Ishikawa (cell line): ENCODE results near the gene NXT1.

Source experiments
- CEBPB ChIP-seq: IDR thresholded peaks from 2 replicates; pipeline ENCODE4 v1.6.1; 2012
- CREB1 ChIP-seq: IDR thresholded peaks from 2 replicates; pipeline ENCODE4 v1.6.1; 2012; ENCODE audit warnings: low read depth
- EGR1 ChIP-seq: IDR thresholded peaks from 2 replicates; pipeline ENCODE4 v1.6.1; 2012
- EP300 ChIP-seq: IDR thresholded peaks from 2 replicates; pipeline ENCODE4 v1.6.1; 2012; ENCODE audit warnings: borderline replicate concordance
- FOXM1 ChIP-seq: IDR thresholded peaks from 2 replicates; pipeline ENCODE4 v1.6.1; 2012; ENCODE audit warnings: low read depth, borderline replicate concordance
- NFIC ChIP-seq: IDR thresholded peaks from 2 replicates; pipeline ENCODE4 v1.6.1; 2012
- RAD21 ChIP-seq: IDR thresholded peaks from 2 replicates; pipeline ENCODE4 v1.6.1; 2012; ENCODE audit warnings: low read depth
- TAF1 ChIP-seq: IDR thresholded peaks from 2 replicates; pipeline ENCODE4 v1.6.1; 2012; ENCODE audit warnings: low read depth, mild to moderate bottlenecking
- TCF12 ChIP-seq: IDR thresholded peaks from 2 replicates; pipeline ENCODE4 v1.6.1; 2012; ENCODE audit warnings: low read depth
- TEAD4 ChIP-seq: IDR thresholded peaks from 2 replicates; pipeline ENCODE4 v1.6.1; 2012
- YY1 ChIP-seq: IDR thresholded peaks from 2 replicates; pipeline ENCODE4 v1.6.1; 2012; ENCODE audit warnings: low read depth
- ZBTB7A ChIP-seq: IDR thresholded peaks from 2 replicates; pipeline ENCODE4 v1.6.1; 2012; ENCODE audit warnings: low read depth
- TF ChIP-seq, protein P1 (sequence below): IDR thresholded peaks from 2 replicates; pipeline ENCODE4 v1.6.1; 2012
- TF ChIP-seq, protein P2 (sequence below): IDR thresholded peaks from 2 replicates; pipeline ENCODE4 v1.6.1; 2012
- TF ChIP-seq, protein P3 (sequence below): IDR thresholded peaks from 2 replicates; pipeline ENCODE4 v1.6.1; 2012; ENCODE audit warnings: low read depth, mild to moderate bottlenecking

Gene NXT1

DNA sequence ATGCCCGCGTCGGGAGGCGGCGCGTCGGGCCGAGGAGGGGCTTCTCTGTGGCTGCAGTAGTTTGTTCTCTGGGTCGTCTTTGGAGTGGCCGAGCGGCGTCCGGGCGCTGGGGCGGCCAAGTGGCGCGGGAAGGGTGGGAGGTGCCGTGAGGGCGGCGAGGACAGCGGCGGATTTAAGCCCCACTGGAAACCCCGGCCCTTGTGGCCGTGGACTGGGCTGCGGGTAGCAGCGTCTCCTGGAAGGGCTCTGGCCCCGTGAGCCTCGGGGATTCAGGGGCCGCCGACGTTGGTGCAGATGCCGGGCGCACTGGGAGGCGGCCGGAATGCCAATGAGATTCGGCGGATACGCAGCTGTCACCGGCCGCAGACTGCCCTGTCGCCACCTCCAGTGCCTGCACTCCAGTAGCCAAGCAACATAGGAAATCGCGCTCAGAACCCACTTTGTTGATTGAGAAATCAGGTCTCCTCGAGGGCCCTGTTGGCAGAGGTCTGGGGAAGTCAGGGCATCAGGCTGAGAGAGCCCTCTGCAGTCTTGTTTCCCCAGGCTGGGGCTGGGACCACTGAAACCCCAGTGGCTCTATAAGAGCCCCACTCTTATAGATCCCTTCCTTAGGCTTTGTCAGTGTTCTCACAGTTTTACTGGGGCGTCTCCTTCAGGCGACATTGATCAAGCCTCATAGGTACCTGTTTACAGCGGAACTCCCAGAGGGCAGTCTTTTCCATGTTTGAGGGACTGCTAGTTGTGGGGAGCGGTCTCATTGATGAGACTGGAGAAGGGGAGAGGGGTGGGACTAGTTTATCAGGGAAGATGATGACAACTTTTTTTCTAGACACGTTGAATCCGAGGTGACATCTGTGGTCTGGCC is 12.0 kb downstream of the NXT1 start:
- TF ChIP-seq, protein P1, sequence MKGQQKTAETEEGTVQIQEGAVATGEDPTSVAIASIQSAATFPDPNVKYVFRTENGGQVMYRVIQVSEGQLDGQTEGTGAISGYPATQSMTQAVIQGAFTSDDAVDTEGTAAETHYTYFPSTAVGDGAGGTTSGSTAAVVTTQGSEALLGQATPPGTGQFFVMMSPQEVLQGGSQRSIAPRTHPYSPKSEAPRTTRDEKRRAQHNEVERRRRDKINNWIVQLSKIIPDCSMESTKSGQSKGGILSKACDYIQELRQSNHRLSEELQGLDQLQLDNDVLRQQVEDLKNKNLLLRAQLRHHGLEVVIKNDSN, result no peak
- TF ChIP-seq, protein P2, sequence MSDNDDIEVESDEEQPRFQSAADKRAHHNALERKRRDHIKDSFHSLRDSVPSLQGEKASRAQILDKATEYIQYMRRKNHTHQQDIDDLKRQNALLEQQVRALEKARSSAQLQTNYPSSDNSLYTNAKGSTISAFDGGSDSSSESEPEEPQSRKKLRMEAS, result peak; percentile 14; the same call in 1 of the 2 replicates

DNA sequence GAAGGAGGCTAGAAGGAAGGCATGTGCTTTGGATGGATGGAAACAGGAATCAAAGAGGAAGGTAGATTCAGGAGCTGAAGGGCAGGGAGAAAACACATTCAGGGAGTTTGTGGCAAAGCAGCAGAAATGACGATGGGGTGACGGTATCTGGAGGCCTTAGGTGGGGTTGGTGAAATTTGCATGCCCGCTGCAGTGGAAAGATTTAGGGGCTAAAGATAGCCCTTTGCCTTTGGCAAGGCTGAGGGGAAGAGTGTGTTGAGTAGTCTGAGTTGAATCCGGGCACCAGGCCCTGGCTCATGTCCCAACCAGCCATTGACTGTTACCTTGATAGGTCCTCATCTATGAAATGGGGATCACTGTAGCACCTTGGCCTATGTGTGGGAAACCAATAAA is 12.7 kb downstream of the NXT1 start:
- no peak for TF ChIP-seq FOXM1
- TF ChIP-seq TAF1, result no peak
- no peak for TF ChIP-seq ZBTB7A
- no peak for TF ChIP-seq CREB1
- TF ChIP-seq CEBPB, result no peak
- no peak for TF ChIP-seq NFIC
- TF ChIP-seq EGR1, result no peak
- TF ChIP-seq, protein P2, result no peak

DNA sequence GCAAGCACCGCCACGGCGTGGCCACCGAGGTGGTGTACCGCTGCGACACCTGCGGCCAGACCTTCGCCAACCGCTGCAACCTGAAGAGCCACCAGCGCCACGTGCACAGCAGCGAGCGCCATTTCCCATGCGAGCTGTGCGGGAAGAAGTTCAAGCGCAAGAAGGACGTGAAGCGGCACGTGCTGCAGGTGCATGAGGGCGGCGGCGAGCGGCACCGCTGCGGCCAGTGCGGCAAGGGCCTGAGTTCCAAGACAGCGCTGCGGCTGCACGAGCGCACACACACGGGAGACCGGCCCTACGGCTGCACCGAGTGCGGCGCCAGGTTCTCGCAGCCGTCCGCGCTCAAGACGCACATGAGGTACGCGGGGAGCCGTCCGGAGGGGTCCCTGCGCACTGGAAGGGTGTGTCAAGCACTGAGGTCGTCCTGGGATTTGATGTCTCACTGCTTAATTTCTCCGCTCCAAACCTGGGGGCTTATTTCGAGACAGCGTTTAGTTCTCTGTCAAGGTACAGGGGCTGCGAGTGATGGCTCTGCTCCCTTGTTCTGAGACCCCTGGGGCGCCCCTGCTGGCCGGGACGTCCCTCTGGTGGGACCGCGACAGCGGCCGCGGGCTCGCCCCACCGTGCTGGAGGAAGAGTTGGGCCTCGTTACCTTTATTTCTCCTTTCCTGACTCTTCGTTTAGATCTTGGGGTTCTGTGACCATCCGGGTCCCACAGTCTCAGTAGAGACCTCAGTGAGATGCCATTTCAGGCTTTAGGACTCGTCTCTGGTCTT is 15.0 kb downstream of the NXT1 start:
- no peak for TF ChIP-seq EP300
- TF ChIP-seq TEAD4, result no peak
- no peak for TF ChIP-seq CEBPB

DNA sequence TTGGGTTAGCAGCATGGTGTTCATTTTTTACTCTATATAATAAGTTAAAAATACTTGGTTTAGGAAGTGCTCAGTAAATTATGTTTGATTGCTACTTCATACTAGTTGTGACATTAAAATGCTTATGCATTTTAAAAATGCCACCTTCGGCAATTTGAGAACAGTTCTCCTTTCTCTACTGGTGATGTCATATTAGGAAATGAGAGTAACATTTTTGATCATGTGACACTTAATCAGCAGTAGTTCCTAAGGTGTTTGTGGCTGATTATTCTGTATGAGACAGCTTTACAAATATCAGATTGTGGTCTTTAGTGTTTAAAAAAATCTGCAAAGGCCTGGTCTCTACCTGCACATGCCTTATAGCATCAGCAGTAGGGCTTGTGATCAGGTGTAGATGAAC is 15.8 kb downstream of the NXT1 start:
- TF ChIP-seq EGR1, result no peak
- no peak for TF ChIP-seq RAD21
- TF ChIP-seq, protein P3, sequence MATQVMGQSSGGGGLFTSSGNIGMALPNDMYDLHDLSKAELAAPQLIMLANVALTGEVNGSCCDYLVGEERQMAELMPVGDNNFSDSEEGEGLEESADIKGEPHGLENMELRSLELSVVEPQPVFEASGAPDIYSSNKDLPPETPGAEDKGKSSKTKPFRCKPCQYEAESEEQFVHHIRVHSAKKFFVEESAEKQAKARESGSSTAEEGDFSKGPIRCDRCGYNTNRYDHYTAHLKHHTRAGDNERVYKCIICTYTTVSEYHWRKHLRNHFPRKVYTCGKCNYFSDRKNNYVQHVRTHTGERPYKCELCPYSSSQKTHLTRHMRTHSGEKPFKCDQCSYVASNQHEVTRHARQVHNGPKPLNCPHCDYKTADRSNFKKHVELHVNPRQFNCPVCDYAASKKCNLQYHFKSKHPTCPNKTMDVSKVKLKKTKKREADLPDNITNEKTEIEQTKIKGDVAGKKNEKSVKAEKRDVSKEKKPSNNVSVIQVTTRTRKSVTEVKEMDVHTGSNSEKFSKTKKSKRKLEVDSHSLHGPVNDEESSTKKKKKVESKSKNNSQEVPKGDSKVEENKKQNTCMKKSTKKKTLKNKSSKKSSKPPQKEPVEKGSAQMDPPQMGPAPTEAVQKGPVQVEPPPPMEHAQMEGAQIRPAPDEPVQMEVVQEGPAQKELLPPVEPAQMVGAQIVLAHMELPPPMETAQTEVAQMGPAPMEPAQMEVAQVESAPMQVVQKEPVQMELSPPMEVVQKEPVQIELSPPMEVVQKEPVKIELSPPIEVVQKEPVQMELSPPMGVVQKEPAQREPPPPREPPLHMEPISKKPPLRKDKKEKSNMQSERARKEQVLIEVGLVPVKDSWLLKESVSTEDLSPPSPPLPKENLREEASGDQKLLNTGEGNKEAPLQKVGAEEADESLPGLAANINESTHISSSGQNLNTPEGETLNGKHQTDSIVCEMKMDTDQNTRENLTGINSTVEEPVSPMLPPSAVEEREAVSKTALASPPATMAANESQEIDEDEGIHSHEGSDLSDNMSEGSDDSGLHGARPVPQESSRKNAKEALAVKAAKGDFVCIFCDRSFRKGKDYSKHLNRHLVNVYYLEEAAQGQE, result no peak
- no peak for TF ChIP-seq CREB1
- no peak for TF ChIP-seq TEAD4
- TF ChIP-seq EP300, result no peak
- TF ChIP-seq, protein P1, result no peak
- TF ChIP-seq, protein P2, result no peak
- TF ChIP-seq YY1, result no peak
- no peak for TF ChIP-seq TAF1
- no peak for TF ChIP-seq TCF12
- no peak for TF ChIP-seq NFIC
- TF ChIP-seq ZBTB7A, result no peak
- no peak for TF ChIP-seq CEBPB

DNA sequence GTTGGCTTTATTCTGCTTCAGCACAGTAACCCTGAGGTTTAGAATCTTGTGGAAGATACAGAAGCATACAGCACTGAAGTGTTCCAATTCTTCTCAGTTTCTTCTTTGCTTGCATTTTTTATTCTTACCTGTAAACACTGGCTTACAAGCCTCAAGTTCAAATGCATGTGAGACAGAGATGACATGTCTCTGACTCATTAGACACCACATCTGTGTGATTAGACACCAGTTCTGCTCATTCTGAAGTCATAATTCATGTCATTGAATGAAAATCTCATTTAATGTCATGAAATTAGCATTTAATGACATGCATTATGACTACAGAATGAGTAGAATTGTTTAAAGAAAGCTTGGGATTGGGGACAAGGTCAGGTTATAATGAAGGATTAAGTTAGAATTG is 17.2 kb downstream of the NXT1 start:
- TF ChIP-seq CEBPB, result no peak
- TF ChIP-seq NFIC, result no peak
- TF ChIP-seq ZBTB7A, result no peak
- no peak for TF ChIP-seq TCF12
- no peak for TF ChIP-seq RAD21
- no peak for TF ChIP-seq FOXM1
- TF ChIP-seq, protein P3, result no peak
- TF ChIP-seq TEAD4, result no peak
- TF ChIP-seq YY1, result no peak
- no peak for TF ChIP-seq CREB1
- TF ChIP-seq, protein P2, result no peak
- TF ChIP-seq EP300, result no peak
- TF ChIP-seq, protein P1, result no peak
- no peak for TF ChIP-seq TAF1
- TF ChIP-seq EGR1, result no peak
